SK-N-SH treated with all-trans-retinoic acid at 6 μM for 48 hours (cell line): ENCODE results near the gene DEFB129.

ENCODE experiments used
- ATAC-seq: fragments of 200-7000 bp; cut with Tn5 transposase; 3 replicates; pipeline ENCODE4 v1.9.1; 2020; ENCODE audit warnings: mild to moderate bottlenecking, moderate library complexity
- CSDC2 ChIP-seq: fragments of 250-450 bp; sonication (Bioruptor Pico); IDR thresholded peaks from 2 replicates; pipeline ENCODE4 v1.5.0; 2020; ENCODE audit warnings: mild to moderate bottlenecking, moderate library complexity
- ESRRG ChIP-seq: fragments of 250-450 bp; sonication (Bioruptor Pico); IDR thresholded peaks from 2 replicates; pipeline ENCODE4 v1.6.1; 2021; ENCODE audit warnings: mild to moderate bottlenecking
- GLIS3 ChIP-seq: fragments of 250-450 bp; sonication (Bioruptor Pico); IDR thresholded peaks from 2 replicates; pipeline ENCODE4 v1.5.0; 2020; ENCODE audit warnings: mild to moderate bottlenecking, moderate library complexity
- ISL1 ChIP-seq: fragments of 250-450 bp; sonication (Bioruptor Pico); IDR thresholded peaks from 2 replicates; pipeline ENCODE4 v2.1.2; 2022; ENCODE audit warnings: mild to moderate bottlenecking, moderate library complexity
- OSR1 ChIP-seq: fragments of 250-450 bp; sonication (Bioruptor Pico); IDR thresholded peaks from 2 replicates; pipeline ENCODE4 v1.8.0; 2022; ENCODE audit warnings: moderate library complexity, mild to moderate bottlenecking, inconsistent platforms
- RARB ChIP-seq: fragments of 250-450 bp; sonication (Bioruptor Pico); IDR thresholded peaks from 2 replicates; pipeline ENCODE4 v1.8.0; 2021; ENCODE audit warnings: mild to moderate bottlenecking, moderate library complexity
- SNAI2 ChIP-seq: fragments of 250-450 bp; sonication (Bioruptor Pico); IDR thresholded peaks from 2 replicates; pipeline ENCODE4 v1.5.0; 2020; ENCODE audit warnings: mild to moderate bottlenecking, moderate library complexity
- TCF4 ChIP-seq: fragments of 250-450 bp; sonication (Bioruptor Pico); IDR thresholded peaks from 2 replicates; pipeline ENCODE4 v1.8.0; 2021; ENCODE audit warnings: mild to moderate bottlenecking, moderate library complexity, borderline replicate concordance
- TOX ChIP-seq: fragments of 250-450 bp; sonication (Bioruptor Pico); IDR thresholded peaks from 2 replicates; pipeline ENCODE4 v1.8.0; 2021; ENCODE audit warnings: mild to moderate bottlenecking, moderate library complexity, borderline replicate concordance
- ZC3H10 ChIP-seq: fragments of 250-450 bp; sonication (Bioruptor Pico); IDR thresholded peaks from 2 replicates; pipeline ENCODE4 v1.5.1; 2021; ENCODE audit warnings: mild to moderate bottlenecking, moderate library complexity
- ZFP30 ChIP-seq: fragments of 450-650 bp; formaldehyde crosslinking; IDR thresholded peaks from 2 replicates; pipeline ENCODE4 v1.5.0; 2022; ENCODE audit warnings: mild to moderate bottlenecking, moderate library complexity
- ZNF565 ChIP-seq: fragments of 450-650 bp; formaldehyde crosslinking; conservative IDR thresholded peaks from 2 replicates; pipeline ENCODE4 v1.5.0; 2020; ENCODE audit warnings: low read depth, mild to moderate bottlenecking, moderate library complexity
- ZNF70 ChIP-seq: fragments of 450-650 bp; formaldehyde crosslinking; IDR thresholded peaks from 2 replicates; pipeline ENCODE4 v1.5.0; 2020; ENCODE audit warnings: mild to moderate bottlenecking, moderate library complexity
- ZNF8 ChIP-seq: fragments of 450-650 bp; formaldehyde crosslinking; IDR thresholded peaks from 2 replicates; pipeline ENCODE4 v1.5.0; 2020; ENCODE audit warnings: mild to moderate bottlenecking, moderate library complexity
- TF ChIP-seq, protein P1 (sequence below): fragments of 250-450 bp; sonication (Bioruptor Pico); IDR thresholded peaks from 2 replicates; pipeline ENCODE4 v1.8.0; 2020; ENCODE audit warnings: mild to moderate bottlenecking, moderate library complexity, borderline replicate concordance
- TF ChIP-seq, protein P2 (sequence below): fragments of 250-450 bp; sonication (Bioruptor Pico); IDR thresholded peaks from 2 replicates; pipeline ENCODE4 v1.5.1; 2021; ENCODE audit warnings: mild to moderate bottlenecking, moderate library complexity
- TF ChIP-seq, protein P3 (sequence below): fragments of 250-450 bp; sonication (Bioruptor Pico); IDR thresholded peaks from 2 replicates; pipeline ENCODE4 v1.5.0; 2020; ENCODE audit warnings: mild to moderate bottlenecking, moderate library complexity
- TF ChIP-seq, protein P4 (sequence below): fragments of 250-450 bp; sonication (Bioruptor Pico); IDR thresholded peaks from 2 replicates; pipeline ENCODE4 v1.5.1; 2020; ENCODE audit warnings: low read depth, mild to moderate bottlenecking, moderate library complexity
- TF ChIP-seq, protein P5 (sequence below): fragments of 250-450 bp; sonication (Bioruptor Pico); IDR thresholded peaks from 2 replicates; pipeline ENCODE4 v1.8.0; 2021; ENCODE audit warnings: low read depth, mild to moderate bottlenecking, moderate library complexity, borderline replicate concordance

Gene DEFB129

DNA sequence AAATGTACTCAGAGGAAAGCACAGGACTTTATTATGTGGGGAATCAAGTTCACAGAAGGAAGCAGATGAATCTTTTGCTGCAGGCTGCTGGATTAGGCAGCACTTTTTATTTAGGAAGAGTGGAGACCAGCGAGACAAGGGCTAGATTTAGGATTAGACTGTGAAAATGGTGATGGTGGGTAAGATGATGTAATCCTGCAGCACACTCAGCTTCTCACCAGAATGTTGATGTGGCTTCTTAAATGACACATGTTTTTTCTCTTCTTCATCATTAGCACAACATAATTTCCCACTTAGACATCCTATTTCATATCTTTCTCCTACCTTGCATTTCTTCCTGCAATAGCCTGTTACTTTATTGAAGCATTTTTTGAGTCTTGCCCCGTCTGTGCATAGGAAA, 39.3 kb upstream of the DEFB129 start:
- TF ChIP-seq, protein P1, sequence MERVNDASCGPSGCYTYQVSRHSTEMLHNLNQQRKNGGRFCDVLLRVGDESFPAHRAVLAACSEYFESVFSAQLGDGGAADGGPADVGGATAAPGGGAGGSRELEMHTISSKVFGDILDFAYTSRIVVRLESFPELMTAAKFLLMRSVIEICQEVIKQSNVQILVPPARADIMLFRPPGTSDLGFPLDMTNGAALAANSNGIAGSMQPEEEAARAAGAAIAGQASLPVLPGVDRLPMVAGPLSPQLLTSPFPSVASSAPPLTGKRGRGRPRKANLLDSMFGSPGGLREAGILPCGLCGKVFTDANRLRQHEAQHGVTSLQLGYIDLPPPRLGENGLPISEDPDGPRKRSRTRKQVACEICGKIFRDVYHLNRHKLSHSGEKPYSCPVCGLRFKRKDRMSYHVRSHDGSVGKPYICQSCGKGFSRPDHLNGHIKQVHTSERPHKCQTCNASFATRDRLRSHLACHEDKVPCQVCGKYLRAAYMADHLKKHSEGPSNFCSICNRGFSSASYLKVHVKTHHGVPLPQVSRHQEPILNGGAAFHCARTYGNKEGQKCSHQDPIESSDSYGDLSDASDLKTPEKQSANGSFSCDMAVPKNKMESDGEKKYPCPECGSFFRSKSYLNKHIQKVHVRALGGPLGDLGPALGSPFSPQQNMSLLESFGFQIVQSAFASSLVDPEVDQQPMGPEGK (CRISPR knock-in tag): no peak
- no peak for TF ChIP-seq OSR1 (CRISPR knock-in tag)
- TF ChIP-seq ZNF8 (CRISPR knock-in tag): no peak
- TF ChIP-seq, all 23 proteins: peak for 0
- ATAC-seq: no peak

DNA sequence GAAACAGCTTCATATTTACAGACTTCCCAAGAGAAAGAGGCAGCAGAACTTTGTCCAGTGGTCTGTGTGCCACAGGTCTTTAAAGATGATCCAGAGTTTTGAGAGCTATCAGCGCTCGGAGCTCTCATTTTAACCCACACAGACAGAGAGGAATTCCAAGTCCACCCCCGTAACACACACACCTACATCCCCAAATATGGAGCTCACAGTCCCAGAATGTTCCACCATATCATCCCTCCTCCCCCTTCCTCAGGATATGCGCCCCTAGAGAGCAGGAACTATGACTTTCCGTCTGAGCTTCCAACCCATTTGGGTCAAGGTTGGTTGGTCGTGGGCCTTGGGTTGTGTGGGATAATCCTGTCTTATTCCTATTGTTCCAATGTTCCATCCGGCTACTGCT, 37.4 kb upstream of the DEFB129 start, which contains the start of gene DEFB128:
Gene DEFB128 (minus strand): TSS at position 101 of the 400 bp plus-strand sequence. CDS start 88 bp downstream, at position 13.
- ATAC-seq: no peak
- TF ChIP-seq SNAI2 (CRISPR knock-in tag) (no peak), ZNF565 (CRISPR knock-in tag) (no peak), CSDC2 (CRISPR knock-in tag) (no peak), ZNF8 (CRISPR knock-in tag) (no peak), TCF4 (CRISPR knock-in tag) (no peak), GLIS3 (CRISPR knock-in tag) (no peak)
- TF ChIP-seq, protein P2, sequence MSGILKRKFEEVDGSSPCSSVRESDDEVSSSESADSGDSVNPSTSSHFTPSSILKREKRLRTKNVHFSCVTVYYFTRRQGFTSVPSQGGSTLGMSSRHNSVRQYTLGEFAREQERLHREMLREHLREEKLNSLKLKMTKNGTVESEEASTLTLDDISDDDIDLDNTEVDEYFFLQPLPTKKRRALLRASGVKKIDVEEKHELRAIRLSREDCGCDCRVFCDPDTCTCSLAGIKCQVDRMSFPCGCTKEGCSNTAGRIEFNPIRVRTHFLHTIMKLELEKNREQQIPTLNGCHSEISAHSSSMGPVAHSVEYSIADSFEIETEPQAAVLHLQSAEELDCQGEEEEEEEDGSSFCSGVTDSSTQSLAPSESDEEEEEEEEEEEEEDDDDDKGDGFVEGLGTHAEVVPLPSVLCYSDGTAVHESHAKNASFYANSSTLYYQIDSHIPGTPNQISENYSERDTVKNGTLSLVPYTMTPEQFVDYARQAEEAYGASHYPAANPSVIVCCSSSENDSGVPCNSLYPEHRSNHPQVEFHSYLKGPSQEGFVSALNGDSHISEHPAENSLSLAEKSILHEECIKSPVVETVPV (CRISPR knock-in tag): no peak
- TF ChIP-seq, protein P3, sequence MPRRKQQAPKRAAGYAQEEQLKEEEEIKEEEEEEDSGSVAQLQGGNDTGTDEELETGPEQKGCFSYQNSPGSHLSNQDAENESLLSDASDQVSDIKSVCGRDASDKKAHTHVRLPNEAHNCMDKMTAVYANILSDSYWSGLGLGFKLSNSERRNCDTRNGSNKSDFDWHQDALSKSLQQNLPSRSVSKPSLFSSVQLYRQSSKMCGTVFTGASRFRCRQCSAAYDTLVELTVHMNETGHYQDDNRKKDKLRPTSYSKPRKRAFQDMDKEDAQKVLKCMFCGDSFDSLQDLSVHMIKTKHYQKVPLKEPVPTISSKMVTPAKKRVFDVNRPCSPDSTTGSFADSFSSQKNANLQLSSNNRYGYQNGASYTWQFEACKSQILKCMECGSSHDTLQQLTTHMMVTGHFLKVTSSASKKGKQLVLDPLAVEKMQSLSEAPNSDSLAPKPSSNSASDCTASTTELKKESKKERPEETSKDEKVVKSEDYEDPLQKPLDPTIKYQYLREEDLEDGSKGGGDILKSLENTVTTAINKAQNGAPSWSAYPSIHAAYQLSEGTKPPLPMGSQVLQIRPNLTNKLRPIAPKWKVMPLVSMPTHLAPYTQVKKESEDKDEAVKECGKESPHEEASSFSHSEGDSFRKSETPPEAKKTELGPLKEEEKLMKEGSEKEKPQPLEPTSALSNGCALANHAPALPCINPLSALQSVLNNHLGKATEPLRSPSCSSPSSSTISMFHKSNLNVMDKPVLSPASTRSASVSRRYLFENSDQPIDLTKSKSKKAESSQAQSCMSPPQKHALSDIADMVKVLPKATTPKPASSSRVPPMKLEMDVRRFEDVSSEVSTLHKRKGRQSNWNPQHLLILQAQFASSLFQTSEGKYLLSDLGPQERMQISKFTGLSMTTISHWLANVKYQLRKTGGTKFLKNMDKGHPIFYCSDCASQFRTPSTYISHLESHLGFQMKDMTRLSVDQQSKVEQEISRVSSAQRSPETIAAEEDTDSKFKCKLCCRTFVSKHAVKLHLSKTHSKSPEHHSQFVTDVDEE (CRISPR knock-in tag): no peak

DNA sequence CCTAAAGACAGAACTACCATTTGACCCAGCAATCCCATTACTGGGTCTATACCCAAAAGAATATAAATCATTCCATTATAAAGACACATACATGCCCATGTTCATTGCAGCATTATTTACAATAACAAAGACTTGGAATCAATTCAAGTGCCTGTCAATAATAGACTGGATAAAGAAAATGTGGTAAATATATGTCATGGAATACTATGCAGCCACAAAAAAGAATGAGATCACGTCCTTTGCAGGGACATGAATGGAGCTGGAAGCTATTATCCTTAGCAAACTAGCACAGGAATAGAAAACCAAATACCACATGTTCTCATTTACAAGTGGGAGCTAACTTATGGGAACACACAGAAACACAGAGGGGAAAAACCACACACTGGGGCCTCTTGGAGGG, 28.8 kb upstream of the DEFB129 start:
- no peak for ATAC-seq
- TF ChIP-seq TOX (CRISPR knock-in tag) (no peak), ESRRG (no peak), ISL1 (no peak), ZFP30 (CRISPR knock-in tag) (no peak), ZC3H10 (CRISPR knock-in tag) (no peak), GLIS3 (CRISPR knock-in tag) (no peak), ZNF70 (CRISPR knock-in tag) (no peak), CSDC2 (CRISPR knock-in tag) (no peak), RARB (no peak)
- TF ChIP-seq, protein P4, sequence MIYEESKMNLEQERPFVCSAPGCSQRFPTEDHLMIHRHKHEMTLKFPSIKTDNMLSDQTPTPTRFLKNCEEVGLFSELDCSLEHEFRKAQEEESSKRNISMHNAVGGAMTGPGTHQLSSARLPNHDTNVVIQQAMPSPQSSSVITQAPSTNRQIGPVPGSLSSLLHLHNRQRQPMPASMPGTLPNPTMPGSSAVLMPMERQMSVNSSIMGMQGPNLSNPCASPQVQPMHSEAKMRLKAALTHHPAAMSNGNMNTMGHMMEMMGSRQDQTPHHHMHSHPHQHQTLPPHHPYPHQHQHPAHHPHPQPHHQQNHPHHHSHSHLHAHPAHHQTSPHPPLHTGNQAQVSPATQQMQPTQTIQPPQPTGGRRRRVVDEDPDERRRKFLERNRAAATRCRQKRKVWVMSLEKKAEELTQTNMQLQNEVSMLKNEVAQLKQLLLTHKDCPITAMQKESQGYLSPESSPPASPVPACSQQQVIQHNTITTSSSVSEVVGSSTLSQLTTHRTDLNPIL (CRISPR knock-in tag): no peak
- TF ChIP-seq, protein P2 (CRISPR knock-in tag): no peak
- TF ChIP-seq, protein P1 (CRISPR knock-in tag): no peak
- TF ChIP-seq, protein P3 (CRISPR knock-in tag): no peak
- TF ChIP-seq, protein P5, sequence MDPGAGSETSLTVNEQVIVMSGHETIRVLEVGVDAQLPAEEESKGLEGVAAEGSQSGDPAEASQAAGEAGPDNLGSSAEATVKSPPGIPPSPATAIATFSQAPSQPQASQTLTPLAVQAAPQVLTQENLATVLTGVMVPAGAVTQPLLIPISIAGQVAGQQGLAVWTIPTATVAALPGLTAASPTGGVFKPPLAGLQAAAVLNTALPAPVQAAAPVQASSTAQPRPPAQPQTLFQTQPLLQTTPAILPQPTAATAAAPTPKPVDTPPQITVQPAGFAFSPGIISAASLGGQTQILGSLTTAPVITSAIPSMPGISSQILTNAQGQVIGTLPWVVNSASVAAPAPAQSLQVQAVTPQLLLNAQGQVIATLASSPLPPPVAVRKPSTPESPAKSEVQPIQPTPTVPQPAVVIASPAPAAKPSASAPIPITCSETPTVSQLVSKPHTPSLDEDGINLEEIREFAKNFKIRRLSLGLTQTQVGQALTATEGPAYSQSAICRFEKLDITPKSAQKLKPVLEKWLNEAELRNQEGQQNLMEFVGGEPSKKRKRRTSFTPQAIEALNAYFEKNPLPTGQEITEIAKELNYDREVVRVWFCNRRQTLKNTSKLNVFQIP (CRISPR knock-in tag): no peak
